ENCODE data around the gene SNX22. TPM values are rescaled to one million over a fixed set of nuclear protein-coding genes. Genes with fewer than 3 reads are reported as not detected.
A peak's percentile ranks its signal among the peaks of the same experiment; 100 is the strongest.

SNX22 gene
- polyA plus RNA-seq, 1 donor: 2.7 TPM

DNA sequence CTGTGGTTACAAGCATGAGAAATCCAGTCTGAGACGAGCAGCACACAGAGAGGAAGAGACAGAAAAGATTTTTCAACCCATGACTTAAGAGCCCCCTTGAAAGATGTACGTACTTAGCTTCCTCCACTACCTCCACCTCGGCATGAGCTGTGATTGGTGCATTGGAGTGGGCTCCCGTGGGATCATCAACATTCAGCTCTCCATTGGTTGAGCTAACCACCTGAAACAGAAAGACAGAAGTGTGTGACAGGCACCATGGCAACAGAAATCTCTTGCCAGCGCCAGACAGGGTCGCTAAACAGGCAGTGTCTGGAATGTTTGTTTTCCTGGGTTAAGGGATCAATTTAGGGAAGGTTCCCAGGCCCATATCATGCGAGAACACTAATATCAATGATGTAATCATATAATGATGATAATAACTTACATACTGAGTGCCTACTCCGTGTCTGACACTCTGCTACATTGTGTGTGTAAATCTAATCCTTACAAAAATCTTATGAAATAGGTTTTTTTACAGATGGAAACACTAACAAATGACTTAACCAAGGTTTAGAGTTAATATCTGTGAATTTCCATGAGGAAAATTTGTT lies 28.8 kb downstream of the SNX22 start:
- no peaks in the 10 kb centered on the region for H3K9me3 ChIP-seq (ENCODE audit: control insufficient read depth, low read depth, low read length)
- H3K4me3 ChIP-seq (ENCODE audit: low read length): no peak overlapping the region
- DNase-seq: no peak
- H3K4me1 ChIP-seq (ENCODE audit: control insufficient read depth, insufficient read depth, low read length): no peaks in the 10 kb centered on the region
- whole genome bisulfite sequencing (ENCODE audit: insufficient coverage, low lambda C conversion rate): 33% methylated on average over 1 of the region's 8 CpGs
- H3K27ac ChIP-seq (ENCODE audit: low read length): no peak overlapping the region
- H3K36me3 ChIP-seq (ENCODE audit: control insufficient read depth, insufficient read depth, low read length): peaks cover 32% of the 10 kb centered on the region
- H3K27me3 ChIP-seq (ENCODE audit: control insufficient read depth, insufficient read depth, low read length): no peaks in the 10 kb centered on the region

DNA sequence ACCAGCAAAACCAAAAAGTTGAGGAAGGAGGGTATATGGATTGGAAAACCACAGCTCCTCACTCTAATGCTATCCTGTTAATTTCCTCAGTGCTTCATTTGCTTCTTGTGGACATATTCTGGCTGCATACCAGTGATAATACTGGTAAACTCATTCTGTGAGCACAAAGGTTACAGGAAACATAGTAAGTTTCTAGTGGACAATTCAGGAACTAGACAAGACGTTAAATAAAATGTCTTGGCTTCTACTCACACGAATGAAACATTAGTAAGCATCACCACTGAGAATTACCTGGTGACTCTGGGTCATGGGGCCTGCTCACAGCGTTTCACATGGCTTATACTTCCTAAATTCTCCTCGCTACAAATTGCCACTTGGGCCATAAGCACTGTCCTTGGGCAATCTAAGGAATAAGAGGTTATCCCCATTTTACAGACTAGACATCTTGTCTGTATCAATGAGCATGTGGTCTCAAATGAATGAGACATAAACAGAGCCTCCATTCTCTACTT lies 31.4 kb downstream of the SNX22 start:
- H3K4me3 ChIP-seq (ENCODE audit: low read length): no peak overlapping the region
- WGBS (ENCODE audit: insufficient coverage, low lambda C conversion rate): 92% methylated on average over 2 of the region's 4 CpGs
- H3K27ac ChIP-seq (ENCODE audit: low read length): no peak overlapping the region
- no peaks in the 10 kb centered on the region for H3K9me3 ChIP-seq (ENCODE audit: control insufficient read depth, low read depth, low read length)
- peak in 1 of 2 donors; percentile 11 for DNase-seq
- no peaks in the 10 kb centered on the region for H3K4me1 ChIP-seq (ENCODE audit: control insufficient read depth, insufficient read depth, low read length)
- H3K27me3 ChIP-seq (ENCODE audit: control insufficient read depth, insufficient read depth, low read length): no peaks in the 10 kb centered on the region
- peaks cover 27% of the 10 kb centered on the region for H3K36me3 ChIP-seq (ENCODE audit: control insufficient read depth, insufficient read depth, low read length)

DNA sequence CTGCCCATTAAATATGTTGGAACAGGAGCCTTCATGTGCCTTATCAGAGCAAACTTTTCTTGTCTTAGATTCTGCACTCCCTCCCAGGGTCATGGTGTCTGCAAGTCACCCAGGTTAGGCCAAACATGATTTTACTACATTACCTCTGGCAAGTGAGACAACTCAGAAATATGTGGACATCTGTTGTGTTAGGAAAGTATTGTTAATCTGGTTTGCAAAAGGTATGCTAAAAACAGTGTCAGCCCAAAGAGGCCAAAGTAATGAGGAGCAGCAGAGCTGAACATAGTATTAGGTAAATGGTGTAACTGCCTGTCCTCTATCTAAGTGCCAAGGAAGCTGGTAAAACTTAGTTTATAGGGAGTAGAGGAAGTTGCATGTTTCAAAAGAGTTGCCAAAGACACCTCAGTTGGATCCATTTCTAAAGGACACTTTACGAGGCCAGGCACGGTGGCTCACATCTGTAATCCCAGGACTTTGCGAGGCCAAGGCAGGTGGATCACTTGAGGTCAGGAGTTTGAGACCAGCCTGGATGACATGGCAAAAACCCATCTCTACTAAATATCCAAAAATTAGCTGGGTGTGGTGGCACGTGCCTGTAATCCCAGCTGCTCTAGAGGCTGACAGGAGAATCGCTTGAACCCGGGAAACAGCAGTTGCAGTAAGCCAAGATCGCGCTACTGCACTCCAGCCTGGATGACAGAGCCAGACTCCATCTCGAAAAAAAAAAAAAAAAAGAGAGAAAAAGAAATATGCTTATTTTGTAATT lies 33.8 kb downstream of the SNX22 start:
- no peaks in the 10 kb centered on the region for H3K4me1 ChIP-seq (ENCODE audit: control insufficient read depth, insufficient read depth, low read length)
- no peak overlapping the region for H3K27ac ChIP-seq (ENCODE audit: low read length)
- H3K36me3 ChIP-seq (ENCODE audit: control insufficient read depth, insufficient read depth, low read length): peaks cover 16% of the 10 kb centered on the region
- H3K4me3 ChIP-seq (ENCODE audit: low read length): no peak overlapping the region
- no peaks in the 10 kb centered on the region for H3K27me3 ChIP-seq (ENCODE audit: control insufficient read depth, insufficient read depth, low read length)
- no peaks in the 10 kb centered on the region for H3K9me3 ChIP-seq (ENCODE audit: control insufficient read depth, low read depth, low read length)
- no peak for DNase-seq
- WGBS (ENCODE audit: insufficient coverage, low lambda C conversion rate): 100% methylated on average over 3 of the region's 9 CpGs

DNA sequence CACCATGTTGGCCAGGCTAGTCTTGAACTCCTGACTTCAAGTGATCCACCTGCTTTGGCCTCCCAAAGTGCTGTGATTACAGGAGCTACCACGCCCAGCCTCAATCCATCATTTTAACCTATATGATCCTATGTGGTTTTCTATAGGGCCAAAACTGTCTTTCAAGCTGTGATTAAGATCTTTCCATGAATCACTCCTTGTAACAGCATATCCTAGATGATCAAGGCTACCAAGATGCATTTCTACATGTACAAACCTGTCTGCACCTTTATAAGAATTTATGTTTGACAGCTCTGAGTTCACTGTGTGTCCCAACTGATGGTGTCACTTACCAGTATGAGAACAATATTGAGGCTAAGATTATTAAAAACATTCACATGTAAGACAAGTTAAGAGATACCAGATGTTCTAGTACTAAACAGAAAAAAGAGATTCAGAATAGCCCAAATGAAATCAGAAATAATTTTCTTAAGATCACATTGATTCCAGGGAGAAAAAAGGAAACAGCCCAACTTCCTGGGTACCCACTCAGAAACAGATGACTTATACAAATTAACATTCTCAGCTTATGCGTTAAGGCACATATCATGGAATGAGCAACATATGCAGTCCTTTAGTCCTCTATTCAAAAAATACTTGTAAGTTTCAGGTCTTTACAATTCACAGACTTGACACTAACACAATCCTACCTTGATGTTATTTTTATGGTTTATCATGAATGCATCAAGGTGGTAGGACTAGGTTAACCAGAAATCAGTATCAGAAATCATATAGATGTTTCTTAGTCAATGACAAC lies 36.1 kb downstream of the SNX22 start:
- H3K9me3 ChIP-seq (ENCODE audit: control insufficient read depth, low read depth, low read length): no peaks in the 10 kb centered on the region
- 83% methylated on average over 1 of the region's 2 CpGs for WGBS (ENCODE audit: insufficient coverage, low lambda C conversion rate)
- H3K27ac ChIP-seq (ENCODE audit: low read length): no peak overlapping the region
- H3K27me3 ChIP-seq (ENCODE audit: control insufficient read depth, insufficient read depth, low read length): no peaks in the 10 kb centered on the region
- no peak for DNase-seq
- H3K4me3 ChIP-seq (ENCODE audit: low read length): no peak overlapping the region
- no peaks in the 10 kb centered on the region for H3K4me1 ChIP-seq (ENCODE audit: control insufficient read depth, insufficient read depth, low read length)
- peaks cover 12% of the 10 kb centered on the region for H3K36me3 ChIP-seq (ENCODE audit: control insufficient read depth, insufficient read depth, low read length)

DNA sequence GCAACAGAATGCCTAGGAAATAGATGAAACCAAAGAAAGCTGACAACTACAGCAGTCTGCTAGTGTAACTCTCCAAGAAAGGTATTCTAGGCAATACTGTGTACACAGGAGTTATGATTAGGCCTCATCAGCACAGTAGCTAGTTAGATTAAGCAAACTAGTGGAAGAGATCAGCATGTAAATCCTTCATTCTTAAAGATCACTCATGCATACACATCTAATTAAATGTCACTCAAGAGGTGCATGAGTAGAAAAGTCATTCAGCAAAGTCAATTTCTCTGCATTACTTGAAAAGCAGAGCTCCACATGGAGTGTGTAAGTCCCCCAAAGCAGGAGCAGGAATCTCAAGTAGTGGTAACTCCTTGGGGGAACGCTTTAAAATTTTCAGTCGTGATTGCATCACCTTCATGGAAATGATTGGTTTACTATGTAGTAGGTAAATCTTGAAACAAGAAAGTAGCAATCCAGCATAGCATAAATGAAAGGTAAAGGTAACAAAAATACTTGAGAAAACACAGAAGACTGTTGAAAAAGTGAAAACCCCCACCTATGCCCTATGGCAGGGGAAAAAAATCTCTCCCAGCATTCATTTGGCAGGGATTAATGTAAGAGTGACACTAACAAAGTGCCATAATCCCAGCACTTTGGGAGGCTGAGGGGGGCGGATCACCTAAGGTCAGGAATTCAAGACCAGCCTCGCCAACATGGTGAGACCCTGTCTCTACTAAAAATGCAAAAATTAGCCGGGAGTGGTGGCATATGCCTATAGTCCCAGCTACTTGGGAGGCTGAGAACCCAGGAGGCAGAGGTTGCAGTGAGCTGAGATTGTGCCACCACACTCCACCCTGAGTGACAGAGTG lies 40.7 kb downstream of the SNX22 start:
- Histone ChIP-seq H3K36me3 (ENCODE audit: control insufficient read depth, insufficient read depth, low read length) (peaks cover 6% of the 10 kb centered on the region), H3K4me1 (ENCODE audit: control insufficient read depth, insufficient read depth, low read length) (no peaks in the 10 kb centered on the region), H3K4me3 (ENCODE audit: low read length) (no peak overlapping the region), H3K27me3 (ENCODE audit: control insufficient read depth, insufficient read depth, low read length) (no peaks in the 10 kb centered on the region), H3K9me3 (ENCODE audit: control insufficient read depth, low read depth, low read length) (no peaks in the 10 kb centered on the region), H3K27ac (ENCODE audit: low read length) (no peak overlapping the region)
- 90% methylated on average over 2 of the region's 5 CpGs for WGBS (ENCODE audit: insufficient coverage, low lambda C conversion rate)
- no peak for DNase-seq

DNA sequence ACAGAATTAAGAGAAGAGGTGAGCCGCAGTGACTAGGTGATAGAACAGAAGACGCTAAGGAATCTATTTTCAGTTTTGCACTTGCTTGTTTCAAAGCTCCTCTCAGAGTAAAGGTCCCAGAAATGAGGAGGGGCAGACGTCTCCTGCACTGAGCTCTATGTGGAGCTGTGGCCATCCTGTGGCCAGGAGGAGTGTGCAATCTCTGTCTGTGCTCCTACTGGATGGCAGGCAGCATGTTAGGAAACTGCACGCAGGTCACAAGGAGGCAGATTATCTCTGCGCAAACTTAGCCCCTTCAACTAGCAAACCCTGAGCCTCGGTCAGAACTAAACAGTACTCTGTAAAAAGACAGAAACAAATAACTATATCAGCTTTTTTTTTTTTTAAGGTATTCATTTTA lies 42.4 kb downstream of the SNX22 start:
- peaks cover 2% of the 10 kb centered on the region for H3K36me3 ChIP-seq (ENCODE audit: control insufficient read depth, insufficient read depth, low read length)
- no CpG with 5 or more reads among the region's 6 CpGs for WGBS (ENCODE audit: insufficient coverage, low lambda C conversion rate)
- peak in 1 of 2 donors; percentile 20 for DNase-seq

DNA sequence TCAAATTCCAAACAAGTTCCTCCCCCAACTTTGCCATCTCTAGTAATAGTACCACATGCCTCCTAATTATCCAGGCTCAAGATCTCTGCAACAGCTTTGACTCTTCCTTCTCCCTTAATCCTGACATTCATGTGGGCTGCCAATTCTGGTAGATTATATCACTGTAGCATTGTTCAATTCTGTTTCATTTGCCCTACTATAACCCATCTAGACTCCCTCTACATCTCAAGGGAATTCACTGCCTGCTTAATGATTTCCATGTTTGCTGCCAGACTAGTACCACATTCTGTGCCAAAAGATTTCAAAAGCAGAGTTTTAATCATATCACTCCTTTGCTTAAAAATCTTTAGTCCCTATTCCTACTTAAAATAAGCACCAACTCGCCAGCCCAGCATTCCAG lies 45.9 kb downstream of the SNX22 start:
- Histone ChIP-seq H3K27me3 (ENCODE audit: control insufficient read depth, insufficient read depth, low read length) (no peaks in the 10 kb centered on the region), H3K4me3 (ENCODE audit: low read length) (no peak overlapping the region), H3K36me3 (ENCODE audit: control insufficient read depth, insufficient read depth, low read length) (peaks cover 12% of the 10 kb centered on the region), H3K9me3 (ENCODE audit: control insufficient read depth, low read depth, low read length) (no peaks in the 10 kb centered on the region), H3K27ac (ENCODE audit: low read length) (no peak overlapping the region), H3K4me1 (ENCODE audit: control insufficient read depth, insufficient read depth, low read length) (no peaks in the 10 kb centered on the region)
- no CpG with 5 or more reads among the region's 1 CpG for WGBS (ENCODE audit: insufficient coverage, low lambda C conversion rate)
- DNase-seq: no peak

More for the DNA sequence above, 42.4 kb downstream of the SNX22 start:
- no peaks in the 10 kb centered on the region for H3K4me1 ChIP-seq (ENCODE audit: control insufficient read depth, insufficient read depth, low read length)
- no peak overlapping the region for H3K27ac ChIP-seq (ENCODE audit: low read length)
- no peaks in the 10 kb centered on the region for H3K9me3 ChIP-seq (ENCODE audit: control insufficient read depth, low read depth, low read length)
- H3K27me3 ChIP-seq (ENCODE audit: control insufficient read depth, insufficient read depth, low read length): no peaks in the 10 kb centered on the region
- H3K4me3 ChIP-seq (ENCODE audit: low read length): no peak overlapping the region

DNA sequence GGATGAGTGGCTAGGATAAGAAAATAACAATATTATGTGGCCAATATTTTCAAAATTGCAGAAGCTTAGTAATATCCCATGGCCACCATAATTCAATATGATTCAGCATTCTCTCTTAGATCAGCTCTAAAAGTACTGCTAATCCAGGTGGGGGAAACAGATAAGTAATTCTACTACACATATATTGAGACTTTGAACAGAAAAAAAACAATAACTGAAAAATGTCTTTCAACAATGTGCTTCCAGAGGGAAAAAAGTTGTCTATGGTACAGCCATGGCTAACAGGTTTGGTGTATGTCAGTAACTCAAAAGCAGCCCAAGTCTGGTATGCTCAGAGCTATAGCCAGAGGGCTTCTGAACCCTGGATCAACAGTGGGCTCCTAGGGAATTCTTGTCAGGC lies 53.7 kb downstream of the SNX22 start:
- H3K27ac ChIP-seq (ENCODE audit: low read length): no peak overlapping the region
- no peaks in the 10 kb centered on the region for H3K27me3 ChIP-seq (ENCODE audit: control insufficient read depth, insufficient read depth, low read length)
- H3K4me3 ChIP-seq (ENCODE audit: low read length): no peak overlapping the region
- H3K9me3 ChIP-seq (ENCODE audit: control insufficient read depth, low read depth, low read length): no peaks in the 10 kb centered on the region
- peaks cover 29% of the 10 kb centered on the region for H3K36me3 ChIP-seq (ENCODE audit: control insufficient read depth, insufficient read depth, low read length)
- DNase-seq: no peak
- no peaks in the 10 kb centered on the region for H3K4me1 ChIP-seq (ENCODE audit: control insufficient read depth, insufficient read depth, low read length)
